ENCODE results near the gene NTRK3. TPM values are rescaled to one million over a fixed set of nuclear protein-coding genes. Genes with fewer than 3 reads are reported as not detected.

Gene NTRK3
- total and polyA plus RNA-seq, 2 of the 8 experiments (the other 6 are each of a cell fraction or from before 2014, with no cell fraction given), result 4.5 to 6.8 TPM

DNA sequence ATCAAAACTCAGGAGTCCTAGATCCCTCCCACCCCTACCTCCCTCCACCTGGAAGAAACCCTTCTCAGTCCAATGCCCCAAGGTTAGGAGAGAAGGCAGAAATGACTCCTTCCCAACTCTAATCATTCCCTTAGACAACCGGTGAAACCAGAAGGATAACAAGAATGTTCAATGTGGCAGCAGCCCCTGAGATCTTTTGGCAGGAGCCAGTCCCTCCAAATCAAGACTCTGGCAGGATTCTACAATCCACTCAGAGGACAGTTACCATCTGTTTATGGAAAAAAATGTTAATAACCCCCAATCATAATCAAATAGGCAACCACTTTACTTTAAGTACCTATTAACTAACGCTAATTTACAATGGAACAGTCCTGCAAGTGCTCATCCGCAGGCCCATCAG lies 136.5 kb downstream of the NTRK3 start (continued):
- TF ChIP-seq CHD7 (IDR thresholded peaks at IDR 0.05; ENCODE audit: insufficient replicate concordance, low read length), result no peak
- no peak for TF ChIP-seq TCF12 (IDR thresholded peaks at IDR 0.05; ENCODE audit: low read depth, low read length)
- TF ChIP-seq TAF7 (optimal IDR thresholded peaks at IDR 0.05; ENCODE audit: borderline replicate concordance, low read depth, low read length), result no peak
- TF ChIP-seq HDAC2 (IDR thresholded peaks at IDR 0.05; ENCODE audit: borderline replicate concordance in 1 of 2, low read depth in 2 of 2, low read length in 2 of 2), result no peak
- no peak for TF ChIP-seq EZH2 (IDR thresholded peaks at IDR 0.05; ENCODE audit: low read depth, low read length, severe bottlenecking)
- TF ChIP-seq SIRT6 (IDR thresholded peaks at IDR 0.05; ENCODE audit: low read length), result no peak
- TF ChIP-seq RFX5 (IDR thresholded peaks at IDR 0.05; ENCODE audit: borderline replicate concordance, low read depth, low read length), result no peak
- no peak for TF ChIP-seq KDM4A (IDR thresholded peaks at IDR 0.05; ENCODE audit: low read depth, low read length, severe bottlenecking)
- TF ChIP-seq TAF1 (IDR thresholded peaks at IDR 0.05; ENCODE audit: low read depth, low read length), result no peak
- no peak for TF ChIP-seq EGR1 (IDR thresholded peaks at IDR 0.05; ENCODE audit: borderline replicate concordance, low read depth, low read length)
- TF ChIP-seq SIN3A (conservative IDR thresholded peaks at IDR 0.05 in 1 of 2, IDR thresholded peaks at IDR 0.05 in 1 of 2; ENCODE audit: low read depth in 1 of 2, low read length in 2 of 2), result no peak
- no peak for TF ChIP-seq SIX5 (IDR thresholded peaks at IDR 0.05; ENCODE audit: low read depth, low read length)
